HG02610 (cell line): ENCODE data around the gene AGXT.

Experiments
- ATAC-seq: cut with Tn5 transposase; IDR thresholded peaks from one replicate; pipeline ENCODE4 v1.9.1; 2021; ENCODE audit warnings: mild to moderate bottlenecking, moderate library complexity; ENCODE audit not compliant: unreplicated experiment

The AGXT gene

GRCh38 chr2:240896871-240897692 is 28.5 kb downstream of the AGXT start:
- ATAC-seq, result no peak

GRCh38 chr2:240898108-240898730 is 29.6 kb downstream of the AGXT start:
- no peak for ATAC-seq

GRCh38 chr2:240898731-240899467 is 30.3 kb downstream of the AGXT start:
- ATAC-seq, result no peak

GRCh38 chr2:240899468-240899865 is 30.8 kb downstream of the AGXT start:
- no peak for ATAC-seq

- ATAC-seq, result no peak
These were observed 31.7 kb downstream of the AGXT start for GRCh38 chr2:240900141-240900860.

- ATAC-seq, result no peak
These were observed 33.5 kb downstream of the AGXT start for GRCh38 chr2:240901986-240902614.

GRCh38 chr2:240902615-240903041 is 34.0 kb downstream of the AGXT start:
- ATAC-seq, result no peak

GRCh38 chr2:240903191-240904060 is 34.8 kb downstream of the AGXT start:
- ATAC-seq, result no peak

- ATAC-seq, result no peak
These were observed 35.9 kb downstream of the AGXT start for GRCh38 chr2:240904216-240905175.

GRCh38 chr2:240905176-240905781 is 36.7 kb downstream of the AGXT start:
- ATAC-seq, result no peak

GRCh38 chr2:240906141-240906910 is 37.7 kb downstream of the AGXT start, which contains the start of gene CROCC2:
TSS of gene CROCC2 (plus strand) at chr2:240906336. CDS start at chr2:240906514, 178 bp downstream.
- no peak for ATAC-seq

- no peak for ATAC-seq
These were observed 38.4 kb downstream of the AGXT start for GRCh38 chr2:240906911-240907590.

- ATAC-seq, result no peak
These were observed 40.8 kb downstream of the AGXT start for GRCh38 chr2:240909216-240909974.

GRCh38 chr2:240911641-240912265 is 43.1 kb downstream of the AGXT start:
- ATAC-seq, result no peak
